ENCODE measurements around the gene SDK1. TPM values are rescaled to one million over a fixed set of nuclear protein-coding genes. Genes with fewer than 3 reads are reported as not detected.

SDK1 gene
- polyA plus RNA-seq, 2 donors = 0.33 to 0.47 TPM

- Histone ChIP-seq H3K9me3 (ENCODE audit: control insufficient read depth in 2 of 2, insufficient read depth in 1 of 2, low read depth in 1 of 2, low read length in 1 of 2) (no peaks in the 10 kb centered on the region), H3K27ac (ENCODE audit: low read depth in 2 of 2, low read length in 1 of 2) (no peak overlapping the region), H3K4me1 (ENCODE audit: control insufficient read depth in 2 of 2, insufficient read depth in 2 of 2, low read length in 1 of 2) (no peaks in the 10 kb centered on the region), H3K36me3 (ENCODE audit: control insufficient read depth in 2 of 2, insufficient read depth in 2 of 2, low read length in 1 of 2) (no peaks in the 10 kb centered on the region), H3K27me3 (ENCODE audit: control insufficient read depth in 1 of 2, insufficient read depth in 2 of 2, low read length in 2 of 2) (no peaks in the 10 kb centered on the region), H3K4me3 (ENCODE audit: low read depth in 1 of 2, low read length in 2 of 2) (no peak overlapping the region)
- WGBS, 2 donors = 85 to 86% methylated on average over 30 of the region's 30 CpGs
Observed at GRCh38 chr7:4010923-4011656, 710.0 kb downstream of the SDK1 start.

- no peaks in the 10 kb centered on the region for H3K27me3 ChIP-seq (ENCODE audit: control insufficient read depth in 1 of 2, insufficient read depth in 2 of 2, low read length in 2 of 2)
- peaks cover 3% of the 10 kb centered on the region in 2 donors for H3K9me3 ChIP-seq (ENCODE audit: control insufficient read depth in 2 of 2, insufficient read depth in 1 of 2, low read depth in 1 of 2, low read length in 1 of 2)
- no peaks in the 10 kb centered on the region for H3K4me1 ChIP-seq (ENCODE audit: control insufficient read depth in 2 of 2, insufficient read depth in 2 of 2, low read length in 1 of 2)
- H3K4me3 ChIP-seq (ENCODE audit: low read depth in 1 of 2, low read length in 2 of 2) = no peak overlapping the region
- no peak overlapping the region for H3K27ac ChIP-seq (ENCODE audit: low read depth in 2 of 2, low read length in 1 of 2)
- no peaks in the 10 kb centered on the region for H3K36me3 ChIP-seq (ENCODE audit: control insufficient read depth in 2 of 2, insufficient read depth in 2 of 2, low read length in 1 of 2)
- 85% methylated on average over 10 of the region's 10 CpGs for WGBS, 2 donors
Observed at GRCh38 chr7:4013793-4014192, 712.7 kb downstream of the SDK1 start.

- no peaks in the 10 kb centered on the region for H3K4me1 ChIP-seq (ENCODE audit: control insufficient read depth in 2 of 2, insufficient read depth in 2 of 2, low read length in 1 of 2)
- 69 to 74% methylated on average over 13 of the region's 13 CpGs for WGBS, 2 donors
- no peak overlapping the region for H3K27ac ChIP-seq (ENCODE audit: low read depth in 2 of 2, low read length in 1 of 2)
- H3K27me3 ChIP-seq (ENCODE audit: control insufficient read depth in 1 of 2, insufficient read depth in 2 of 2, low read length in 2 of 2) = peaks cover 0 to 3% of the 10 kb centered on the region in 2 donors
- peaks cover 5 to 8% of the 10 kb centered on the region in 2 donors for H3K9me3 ChIP-seq (ENCODE audit: control insufficient read depth in 2 of 2, insufficient read depth in 1 of 2, low read depth in 1 of 2, low read length in 1 of 2)
- H3K4me3 ChIP-seq (ENCODE audit: low read depth in 1 of 2, low read length in 2 of 2) = no peak overlapping the region
- H3K36me3 ChIP-seq (ENCODE audit: control insufficient read depth in 2 of 2, insufficient read depth in 2 of 2, low read length in 1 of 2) = no peaks in the 10 kb centered on the region
Observed at GRCh38 chr7:4014346-4015050, 713.4 kb downstream of the SDK1 start.

GRCh38 chr7:4015371-4015770 lies 714.3 kb downstream of the SDK1 start:
- Histone ChIP-seq H3K36me3 (ENCODE audit: control insufficient read depth in 2 of 2, insufficient read depth in 2 of 2, low read length in 1 of 2) (no peaks in the 10 kb centered on the region), H3K4me1 (ENCODE audit: control insufficient read depth in 2 of 2, insufficient read depth in 2 of 2, low read length in 1 of 2) (no peaks in the 10 kb centered on the region), H3K9me3 (ENCODE audit: control insufficient read depth in 2 of 2, insufficient read depth in 1 of 2, low read depth in 1 of 2, low read length in 1 of 2) (peaks cover 5 to 9% of the 10 kb centered on the region in 2 donors), H3K4me3 (ENCODE audit: low read depth in 1 of 2, low read length in 2 of 2) (no peak overlapping the region), H3K27ac (ENCODE audit: low read depth in 2 of 2, low read length in 1 of 2) (no peak overlapping the region), H3K27me3 (ENCODE audit: control insufficient read depth in 1 of 2, insufficient read depth in 2 of 2, low read length in 2 of 2) (peaks cover 0 to 3% of the 10 kb centered on the region in 2 donors)
- WGBS, 2 donors = 91 to 95% methylated on average over 8 of the region's 8 CpGs

- no peaks in the 10 kb centered on the region for H3K4me1 ChIP-seq (ENCODE audit: control insufficient read depth in 2 of 2, insufficient read depth in 2 of 2, low read length in 1 of 2)
- H3K27ac ChIP-seq (ENCODE audit: low read depth in 2 of 2, low read length in 1 of 2) = no peak overlapping the region
- peaks cover 5 to 11% of the 10 kb centered on the region in 2 donors for H3K9me3 ChIP-seq (ENCODE audit: control insufficient read depth in 2 of 2, insufficient read depth in 1 of 2, low read depth in 1 of 2, low read length in 1 of 2)
- H3K27me3 ChIP-seq (ENCODE audit: control insufficient read depth in 1 of 2, insufficient read depth in 2 of 2, low read length in 2 of 2) = peaks cover 0 to 3% of the 10 kb centered on the region in 2 donors
- 94 to 95% methylated on average over 10 of the region's 10 CpGs for WGBS, 2 donors
- H3K4me3 ChIP-seq (ENCODE audit: low read depth in 1 of 2, low read length in 2 of 2) = no peak overlapping the region
- no peaks in the 10 kb centered on the region for H3K36me3 ChIP-seq (ENCODE audit: control insufficient read depth in 2 of 2, insufficient read depth in 2 of 2, low read length in 1 of 2)
Observed at GRCh38 chr7:4015996-4016395, 714.9 kb downstream of the SDK1 start.

GRCh38 chr7:4017081-4017480 lies 716.0 kb downstream of the SDK1 start:
- WGBS, 2 donors = 95 to 96% methylated on average over 21 of the region's 21 CpGs
- H3K9me3 ChIP-seq (ENCODE audit: control insufficient read depth in 2 of 2, insufficient read depth in 1 of 2, low read depth in 1 of 2, low read length in 1 of 2) = peaks cover 5 to 17% of the 10 kb centered on the region in 2 donors
- no peak overlapping the region for H3K4me3 ChIP-seq (ENCODE audit: low read depth in 1 of 2, low read length in 2 of 2)
- H3K27ac ChIP-seq (ENCODE audit: low read depth in 2 of 2, low read length in 1 of 2) = no peak overlapping the region
- H3K4me1 ChIP-seq (ENCODE audit: control insufficient read depth in 2 of 2, insufficient read depth in 2 of 2, low read length in 1 of 2) = no peaks in the 10 kb centered on the region
- H3K36me3 ChIP-seq (ENCODE audit: control insufficient read depth in 2 of 2, insufficient read depth in 2 of 2, low read length in 1 of 2) = no peaks in the 10 kb centered on the region
- H3K27me3 ChIP-seq (ENCODE audit: control insufficient read depth in 1 of 2, insufficient read depth in 2 of 2, low read length in 2 of 2) = peaks cover 0 to 3% of the 10 kb centered on the region in 2 donors

GRCh38 chr7:4017785-4018184 lies 716.7 kb downstream of the SDK1 start:
- Histone ChIP-seq H3K36me3 (ENCODE audit: control insufficient read depth in 2 of 2, insufficient read depth in 2 of 2, low read length in 1 of 2) (no peaks in the 10 kb centered on the region), H3K4me3 (ENCODE audit: low read depth in 1 of 2, low read length in 2 of 2) (no peak overlapping the region), H3K4me1 (ENCODE audit: control insufficient read depth in 2 of 2, insufficient read depth in 2 of 2, low read length in 1 of 2) (no peaks in the 10 kb centered on the region), H3K9me3 (ENCODE audit: control insufficient read depth in 2 of 2, insufficient read depth in 1 of 2, low read depth in 1 of 2, low read length in 1 of 2) (peaks cover 5 to 17% of the 10 kb centered on the region in 2 donors), H3K27ac (ENCODE audit: low read depth in 2 of 2, low read length in 1 of 2) (no peak overlapping the region), H3K27me3 (ENCODE audit: control insufficient read depth in 1 of 2, insufficient read depth in 2 of 2, low read length in 2 of 2) (peaks cover 0 to 3% of the 10 kb centered on the region in 2 donors)
- 93 to 95% methylated on average over 9 of the region's 9 CpGs for WGBS, 2 donors

GRCh38 chr7:4018601-4019316 lies 717.7 kb downstream of the SDK1 start:
- H3K9me3 ChIP-seq (ENCODE audit: control insufficient read depth in 2 of 2, insufficient read depth in 1 of 2, low read depth in 1 of 2, low read length in 1 of 2) = peaks cover 5 to 17% of the 10 kb centered on the region in 2 donors
- no peaks in the 10 kb centered on the region for H3K4me1 ChIP-seq (ENCODE audit: control insufficient read depth in 2 of 2, insufficient read depth in 2 of 2, low read length in 1 of 2)
- no peak overlapping the region for H3K4me3 ChIP-seq (ENCODE audit: low read depth in 1 of 2, low read length in 2 of 2)
- WGBS, 2 donors = 93 to 96% methylated on average over 7 of the region's 7 CpGs
- no peaks in the 10 kb centered on the region for H3K36me3 ChIP-seq (ENCODE audit: control insufficient read depth in 2 of 2, insufficient read depth in 2 of 2, low read length in 1 of 2)
- H3K27me3 ChIP-seq (ENCODE audit: control insufficient read depth in 1 of 2, insufficient read depth in 2 of 2, low read length in 2 of 2) = peaks cover 0 to 3% of the 10 kb centered on the region in 2 donors
- no peak overlapping the region for H3K27ac ChIP-seq (ENCODE audit: low read depth in 2 of 2, low read length in 1 of 2)

GRCh38 chr7:4020086-4020485 lies 719.0 kb downstream of the SDK1 start:
- 92% methylated on average over 11 of the region's 11 CpGs for WGBS, 2 donors
- Histone ChIP-seq H3K9me3 (ENCODE audit: control insufficient read depth in 2 of 2, insufficient read depth in 1 of 2, low read depth in 1 of 2, low read length in 1 of 2) (peaks cover 5 to 17% of the 10 kb centered on the region in 2 donors), H3K27me3 (ENCODE audit: control insufficient read depth in 1 of 2, insufficient read depth in 2 of 2, low read length in 2 of 2) (peaks cover 0 to 3% of the 10 kb centered on the region in 2 donors)

More at GRCh38 chr7:4020086-4020485, 719.0 kb downstream of the SDK1 start:
- H3K36me3 ChIP-seq (ENCODE audit: control insufficient read depth in 2 of 2, insufficient read depth in 2 of 2, low read length in 1 of 2) = no peaks in the 10 kb centered on the region
- H3K4me1 ChIP-seq (ENCODE audit: control insufficient read depth in 2 of 2, insufficient read depth in 2 of 2, low read length in 1 of 2) = no peaks in the 10 kb centered on the region
- no peak overlapping the region for H3K27ac ChIP-seq (ENCODE audit: low read depth in 2 of 2, low read length in 1 of 2)
- no peak overlapping the region for H3K4me3 ChIP-seq (ENCODE audit: low read depth in 1 of 2, low read length in 2 of 2)

All from esophagus (tissue), 2 donors.